Mammary epithelial cell (primary cell): ENCODE measurements around the gene PKP2.

Experiments used
- CTCF ChIP-seq, 2 donors: IDR thresholded peaks in 1 of 2; conservative IDR thresholded peaks in 1 of 2; 2 replicates each; pipeline ENCODE4 v1.5.1; 2011 to 2012; ENCODE audit warnings: inconsistent platforms in 2 of 2, low read length in 2 of 2, mild to moderate bottlenecking in 2 of 2, control low read depth in 1 of 2, low read depth in 1 of 2; ENCODE audit not compliant: insufficient read depth in 1 of 2; ENCODE audit errors: extremely low read depth in 1 of 2
- EZH2 ChIP-seq: IDR thresholded peaks from 2 replicates; pipeline ENCODE4 v1.6.1; 2012; ENCODE audit warnings: low read length, inconsistent platforms, borderline replicate concordance

- no peak for TF ChIP-seq EZH2
- TF ChIP-seq CTCF (conservative IDR thresholded peaks at IDR 0.05 in 1 of 2, IDR thresholded peaks at IDR 0.05 in 1 of 2; ENCODE audit: extremely low read depth in 1 of 2, insufficient read depth in 1 of 2, low read depth in 1 of 2, low read length in 2 of 2) = no peak
These were observed 106.7 kb downstream of the PKP2 start for GRCh38 chr12:32789916-32790315.
